NCI-H2227 (cell line): ENCODE measurements around the gene SPATS2.
"Not testable (repeated sequence)": the region's sequence is repeated elsewhere in the genome, so short reads cannot be mapped to it uniquely, and the experiment has no call there.

ENCODE experiments used
- DNase-seq: peaks from one replicate; lab custom pipeline; 2025; ENCODE audit not compliant: unreplicated experiment; lab: John Stamatoyannopoulos, UW

The SPATS2 gene

GRCh38 chr12:49367381-49368239, at the start of gene SPATS2:
Gene SPATS2, plus strand, starts transcription at chr12:49367462. Its CDS starts 93,551 bp downstream, at chr12:49461013.
- peak; percentile 41 for DNase-seq

DNA sequence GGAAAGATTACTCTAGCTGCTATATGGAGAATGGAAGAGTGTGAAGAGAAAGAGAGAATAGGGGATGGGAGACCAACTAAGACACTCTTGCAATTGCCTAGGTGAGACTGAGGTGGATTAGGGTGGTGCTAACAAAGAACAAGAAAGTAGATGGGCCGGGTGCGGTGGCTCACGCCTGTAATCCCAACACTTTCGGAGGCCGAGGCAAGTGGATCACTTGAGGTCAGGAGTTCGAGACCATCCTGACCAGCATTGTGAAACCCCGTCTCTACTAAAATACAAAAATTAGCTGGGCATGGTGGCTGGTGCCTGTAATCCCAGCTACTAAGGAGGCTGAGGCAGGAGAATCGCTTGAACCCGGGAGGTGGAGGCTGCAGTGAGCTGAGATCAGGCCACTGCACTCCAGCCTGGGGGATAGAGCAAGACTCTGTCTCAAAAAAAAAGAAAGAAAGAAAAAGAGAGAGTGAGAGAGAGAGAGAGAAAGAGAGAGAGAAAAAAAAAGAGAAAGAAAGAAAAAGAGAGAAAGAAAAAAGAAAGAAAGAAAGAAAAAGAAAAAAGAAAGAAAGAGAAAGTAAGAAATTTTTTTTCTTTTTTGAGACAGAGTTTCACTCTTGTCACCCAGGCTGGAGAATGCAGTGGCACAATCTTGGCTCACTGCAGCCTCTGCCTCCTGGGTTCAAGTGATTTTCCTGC, 46.7 kb upstream of the SPATS2 start:
- not testable (repeated sequence) for DNase-seq

DNA sequence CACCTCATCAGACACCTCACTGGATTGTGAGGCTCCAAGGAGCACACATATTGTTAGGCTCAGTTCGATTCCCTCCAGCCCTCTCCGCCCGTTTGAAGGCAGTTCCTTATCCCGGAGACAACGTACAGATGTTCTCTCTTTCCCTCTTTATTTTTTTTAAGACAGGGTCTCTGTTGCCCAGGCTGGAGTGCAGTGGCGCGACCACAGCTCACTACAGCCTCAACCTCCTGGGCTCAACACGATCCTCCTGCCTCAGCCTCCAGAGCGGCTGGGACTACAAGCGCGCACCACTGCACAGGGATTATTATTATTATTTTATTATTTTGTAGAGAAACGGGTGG, 44.9 kb upstream of the SPATS2 start:
- no peak for DNase-seq

- peak; percentile 97 for DNase-seq
These were observed 44.3 kb upstream of the SPATS2 start, which contains the start of gene TROAP for GRCh38 chr12:49322708-49323523. Gene TROAP, plus strand, starts transcription at chr12:49323255. Its CDS starts 354 bp downstream, at chr12:49323609.

GRCh38 chr12:49323524-49324097, 43.7 kb upstream of the SPATS2 start:
- DNase-seq: no peak

DNA sequence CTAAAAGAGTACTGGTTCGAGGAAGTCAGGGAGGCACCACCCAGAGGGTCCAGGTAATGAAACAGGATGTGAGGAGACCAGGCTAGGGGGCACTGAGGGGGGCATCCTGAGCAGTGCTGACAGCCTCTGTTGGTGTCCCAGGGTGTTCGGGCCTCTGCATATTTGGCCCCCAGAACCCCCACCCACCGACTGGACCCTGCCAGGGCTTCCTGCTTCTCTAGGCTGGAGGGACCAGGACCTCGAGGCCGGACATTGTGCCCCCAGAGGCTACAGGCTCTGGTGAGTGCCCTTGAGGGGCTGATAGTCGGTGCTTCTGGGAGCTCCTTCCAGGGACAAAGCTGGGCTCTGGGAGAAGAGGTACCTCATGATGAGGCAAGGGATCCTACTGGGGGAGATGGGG, 41.7 kb upstream of the SPATS2 start:
- no peak for DNase-seq

- DNase-seq: no peak
These were observed 39.9 kb upstream of the SPATS2 start for GRCh38 chr12:49327368-49327767.

DNA sequence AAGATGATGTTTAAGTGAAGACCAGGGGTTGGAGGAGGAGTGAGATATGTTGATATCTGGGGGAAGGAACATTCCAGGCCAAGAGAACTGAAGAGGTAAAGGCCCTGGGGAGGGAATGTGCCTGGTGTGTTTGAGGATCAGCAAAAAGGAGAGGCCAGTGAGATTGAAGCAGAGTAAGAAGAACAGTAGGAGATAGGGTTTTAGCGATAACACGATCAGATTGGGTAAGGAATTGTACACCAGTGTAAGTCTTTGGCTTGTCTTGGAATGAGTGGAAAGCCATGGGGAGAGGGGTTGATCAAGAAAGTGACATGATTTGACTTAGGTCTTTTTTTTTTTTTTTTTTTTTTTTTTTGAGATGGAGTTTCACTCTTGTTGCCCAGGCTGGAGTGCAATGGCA, 39.4 kb upstream of the SPATS2 start:
- no peak for DNase-seq

DNA sequence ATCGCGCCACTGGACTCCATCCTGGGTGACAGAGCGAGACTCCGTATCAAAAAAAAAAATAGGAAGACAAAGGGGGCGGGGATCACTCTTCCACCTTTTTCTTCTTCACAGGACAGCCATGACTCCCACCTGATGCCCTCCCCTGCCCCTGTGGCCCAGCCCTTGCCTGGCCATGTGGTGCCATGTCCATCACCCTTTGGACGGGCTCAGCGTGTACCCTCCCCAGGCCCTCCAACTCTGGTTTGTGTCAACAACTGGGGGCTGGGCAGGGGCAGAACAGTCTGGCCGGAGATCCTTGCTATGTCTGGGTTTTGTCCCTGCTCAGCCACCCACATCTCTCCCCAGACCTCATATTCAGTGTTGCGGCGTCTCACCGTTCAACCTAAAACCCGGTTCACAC, 38.4 kb upstream of the SPATS2 start:
- no peak for DNase-seq

DNA sequence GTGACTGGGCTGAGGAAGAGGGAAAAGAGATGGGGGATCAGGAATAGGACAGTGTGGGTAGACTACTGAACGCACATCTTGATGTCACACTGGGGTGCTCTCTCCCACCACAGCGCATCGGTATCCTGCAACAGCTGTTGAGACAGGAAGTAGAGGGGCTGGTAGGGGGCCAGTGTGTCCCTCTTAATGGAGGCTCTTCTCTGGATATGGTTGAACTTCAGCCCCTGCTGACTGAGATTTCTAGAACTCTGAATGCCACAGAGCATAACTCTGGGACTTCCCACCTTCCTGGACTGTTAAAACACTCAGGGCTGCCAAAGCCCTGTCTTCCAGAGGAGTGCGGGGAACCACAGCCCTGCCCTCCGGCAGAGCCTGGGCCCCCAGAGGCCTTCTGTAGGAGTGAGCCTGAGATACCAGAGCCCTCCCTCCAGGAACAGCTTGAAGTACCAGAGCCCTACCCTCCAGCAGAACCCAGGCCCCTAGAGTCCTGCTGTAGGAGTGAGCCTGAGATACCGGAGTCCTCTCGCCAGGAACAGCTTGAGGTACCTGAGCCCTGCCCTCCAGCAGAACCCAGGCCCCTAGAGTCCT, 37.1 kb upstream of the SPATS2 start:
- no peak for DNase-seq

DNA sequence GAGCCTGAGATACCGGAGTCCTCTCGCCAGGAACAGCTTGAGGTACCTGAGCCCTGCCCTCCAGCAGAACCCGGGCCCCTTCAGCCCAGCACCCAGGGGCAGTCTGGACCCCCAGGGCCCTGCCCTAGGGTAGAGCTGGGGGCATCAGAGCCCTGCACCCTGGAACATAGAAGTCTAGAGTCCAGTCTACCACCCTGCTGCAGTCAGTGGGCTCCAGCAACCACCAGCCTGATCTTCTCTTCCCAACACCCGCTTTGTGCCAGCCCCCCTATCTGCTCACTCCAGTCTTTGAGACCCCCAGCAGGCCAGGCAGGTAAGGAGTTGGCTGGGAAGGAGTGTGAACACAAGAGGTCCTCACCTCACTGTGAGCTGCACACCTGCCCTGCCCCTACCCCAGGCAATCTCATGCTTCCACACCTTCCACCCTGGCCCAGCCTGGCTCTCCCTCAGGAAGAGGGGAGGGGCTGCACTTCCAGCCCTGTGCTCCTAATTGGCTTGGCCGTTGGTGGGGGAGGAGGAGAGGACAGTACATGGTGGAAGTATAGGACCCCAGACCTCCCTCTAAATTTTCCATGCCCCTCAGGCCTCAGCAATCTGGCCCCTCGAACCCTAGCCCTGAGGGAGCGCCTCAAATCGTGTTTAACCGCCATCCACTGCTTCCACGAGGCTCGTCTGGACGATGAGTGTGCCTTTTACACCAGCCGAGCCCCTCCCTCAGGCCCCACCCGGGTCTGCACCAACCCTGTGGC, 36.5 kb upstream of the SPATS2 start:
- no peak for DNase-seq

DNA sequence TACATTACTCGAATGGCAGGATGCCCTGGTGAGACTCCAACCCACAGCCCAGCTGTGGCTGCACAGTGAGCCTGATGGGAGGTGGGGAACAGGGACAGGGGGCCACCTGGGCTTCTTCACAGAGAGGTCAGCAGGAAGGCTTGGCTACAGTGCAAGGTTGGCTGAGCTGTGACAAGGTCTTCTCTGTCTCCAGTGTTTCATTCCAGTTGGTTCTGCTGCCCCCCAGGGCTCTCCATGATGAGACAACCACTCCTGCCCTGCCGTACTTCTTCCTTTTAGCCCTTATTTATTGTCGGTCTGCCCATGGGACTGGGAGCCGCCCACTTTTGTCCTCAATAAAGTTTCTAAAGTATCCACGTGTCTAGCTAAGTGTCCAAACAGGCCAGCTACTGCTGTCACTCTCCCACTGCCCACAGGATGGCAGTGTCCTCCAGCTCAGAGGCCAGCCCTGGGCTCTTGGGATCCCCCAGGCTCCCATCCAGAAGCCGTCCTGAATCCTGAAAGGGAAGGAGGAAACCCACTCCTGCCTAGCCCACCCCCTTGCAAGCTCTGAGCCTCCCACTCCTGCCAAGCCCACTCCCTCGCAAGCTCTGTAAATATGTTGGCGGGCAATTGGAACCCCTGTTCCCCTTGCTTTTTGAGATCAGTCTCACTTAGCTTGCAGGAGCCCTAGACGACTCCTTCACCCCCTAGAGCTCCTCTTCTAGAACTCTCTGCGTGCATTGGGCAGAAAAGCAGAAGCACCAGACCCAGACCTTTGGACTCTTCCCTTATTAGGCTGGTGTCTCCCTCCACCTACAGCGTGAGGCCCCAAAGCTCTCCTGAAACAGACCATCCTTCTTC, 35.7 kb upstream of the SPATS2 start:
- peak; percentile 69 for DNase-seq

- DNase-seq: no peak
These were observed 34.8 kb upstream of the SPATS2 start for GRCh38 chr12:49332441-49332861.

DNA sequence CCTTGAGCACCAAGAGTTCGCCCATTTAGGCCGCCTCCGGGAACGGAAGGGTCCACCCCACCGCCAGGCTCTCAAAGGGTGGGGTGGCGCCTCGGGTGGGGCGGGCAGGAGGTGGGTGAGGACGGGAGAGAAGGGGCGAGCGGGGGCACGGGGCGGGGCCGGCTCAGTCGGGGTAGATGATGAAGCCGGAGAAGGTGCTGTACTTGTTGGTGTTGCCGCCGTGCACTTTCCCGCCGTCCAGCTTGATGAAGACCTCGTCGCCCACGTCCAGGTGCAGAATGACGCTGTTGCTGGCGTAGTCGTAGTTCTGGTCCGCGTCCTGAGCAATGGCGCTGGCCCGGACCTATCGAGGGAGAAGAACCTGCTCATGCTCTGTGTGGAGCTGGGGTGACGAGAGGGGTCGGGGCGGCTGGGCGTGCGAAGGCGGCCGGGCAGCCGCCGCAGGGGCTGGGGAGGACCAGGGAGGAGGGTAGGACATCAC, 34.3 kb upstream of the SPATS2 start:
- DNase-seq: no peak

DNA sequence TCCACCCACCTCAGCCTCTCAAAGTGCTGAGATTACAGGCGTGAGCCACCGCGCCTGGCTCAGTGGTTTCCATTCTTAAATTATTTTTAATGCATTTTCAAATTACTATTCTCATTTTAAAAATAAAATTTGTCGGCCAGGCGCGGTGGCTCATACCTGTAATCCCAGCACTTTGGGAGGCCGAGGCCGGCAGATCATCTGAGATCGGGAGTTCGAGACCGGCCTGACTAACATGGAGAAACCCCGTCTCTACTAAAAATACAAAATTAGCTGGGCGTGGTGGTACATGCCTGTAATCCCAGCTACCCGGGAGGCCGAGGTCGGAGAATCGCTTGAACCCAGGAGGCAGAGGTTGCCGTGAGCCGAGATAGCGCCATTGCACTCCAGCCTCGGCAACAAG, 33.5 kb upstream of the SPATS2 start:
- DNase-seq: not testable (repeated sequence)

DNA sequence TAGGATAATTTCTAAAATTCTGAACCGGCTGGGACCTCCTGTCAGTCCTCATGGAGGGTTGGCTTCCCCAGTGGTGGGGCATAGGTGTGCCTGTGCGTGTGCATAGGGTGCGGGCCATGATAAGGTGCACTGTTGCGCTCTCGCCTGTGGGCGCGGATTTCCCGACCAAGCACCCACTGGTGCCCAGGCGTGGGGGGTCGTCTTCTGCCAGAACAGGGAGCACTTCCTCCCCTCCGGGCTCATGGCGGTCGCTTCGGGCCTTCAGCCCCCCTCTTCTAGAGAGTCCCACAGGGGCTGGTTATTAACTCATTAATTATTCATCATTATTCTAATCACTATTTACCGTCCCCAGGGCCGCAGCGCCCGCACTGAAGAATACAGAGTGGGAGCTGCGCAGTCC, 33.0 kb upstream of the SPATS2 start:
- DNase-seq: no peak

- DNase-seq: no peak
These were observed 32.6 kb upstream of the SPATS2 start for GRCh38 chr12:49334681-49335080.

GRCh38 chr12:49335118-49335954, 31.9 kb upstream of the SPATS2 start:
- no peak for DNase-seq
